ENCODE data around the gene FBXW8.

Gene FBXW8

DNA sequence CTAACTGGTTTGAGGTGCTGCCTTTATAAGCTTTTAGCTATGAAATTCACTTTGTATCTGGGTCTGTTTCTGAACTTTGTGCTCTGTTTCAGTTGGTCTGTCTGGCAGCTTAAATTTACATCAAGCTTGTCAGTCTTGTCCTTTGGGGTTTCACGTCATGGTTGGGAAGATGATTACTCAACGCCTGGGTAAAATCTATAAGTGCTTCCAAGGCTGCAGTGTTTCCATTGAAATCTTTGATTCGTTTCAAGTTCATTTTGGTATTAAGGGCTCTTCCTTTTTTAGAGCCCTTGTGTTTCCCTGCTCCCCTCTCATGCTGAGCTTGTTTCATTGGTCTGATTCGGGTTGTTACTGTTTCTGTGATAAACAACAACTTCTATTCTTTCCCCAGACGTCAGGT, 58.2 kb downstream of the FBXW8 start:
- Histone ChIP-seq H3K4me2 (ENCODE audit: low read length) (peak overlapping the region; percentile 46), H4K20me1 (ENCODE audit: control insufficient read depth, insufficient read depth, low read depth, low read length) (no peaks in the 10 kb centered on the region), H3K9me2 (replicated peaks; ENCODE audit: control insufficient read depth, low read length) (no peaks in the 10 kb centered on the region), H3K4me3 (ENCODE audit: low read length) (peak overlapping the region; percentile 7; the same call in 1 of the 2 replicates), H3K27ac (ENCODE audit: low read depth, low read length) (peak overlapping the region; percentile 33), H3K27me3 (ENCODE audit: control insufficient read depth, low read length) (no peaks in the 10 kb centered on the region), H3K79me2 (ENCODE audit: control insufficient read depth, low read length) (no peaks in the 10 kb centered on the region; the same call in 1 of the 2 replicates), H3K9me3 (ENCODE audit: control insufficient read depth, insufficient read depth, low read length) (no peaks in the 10 kb centered on the region), H3F3A (ENCODE audit: control insufficient read depth, insufficient read depth) (0 out of 2 replicates have a peak, but pooled peaks cover 4% of the 10 kb centered on the region), H3K4me1 (ENCODE audit: control insufficient read depth, low read length) (peaks cover 45% of the 10 kb centered on the region), H3K36me3 (ENCODE audit: control insufficient read depth, low read length) (peaks cover 51% of the 10 kb centered on the region)
- TF ChIP-seq, protein P1, sequence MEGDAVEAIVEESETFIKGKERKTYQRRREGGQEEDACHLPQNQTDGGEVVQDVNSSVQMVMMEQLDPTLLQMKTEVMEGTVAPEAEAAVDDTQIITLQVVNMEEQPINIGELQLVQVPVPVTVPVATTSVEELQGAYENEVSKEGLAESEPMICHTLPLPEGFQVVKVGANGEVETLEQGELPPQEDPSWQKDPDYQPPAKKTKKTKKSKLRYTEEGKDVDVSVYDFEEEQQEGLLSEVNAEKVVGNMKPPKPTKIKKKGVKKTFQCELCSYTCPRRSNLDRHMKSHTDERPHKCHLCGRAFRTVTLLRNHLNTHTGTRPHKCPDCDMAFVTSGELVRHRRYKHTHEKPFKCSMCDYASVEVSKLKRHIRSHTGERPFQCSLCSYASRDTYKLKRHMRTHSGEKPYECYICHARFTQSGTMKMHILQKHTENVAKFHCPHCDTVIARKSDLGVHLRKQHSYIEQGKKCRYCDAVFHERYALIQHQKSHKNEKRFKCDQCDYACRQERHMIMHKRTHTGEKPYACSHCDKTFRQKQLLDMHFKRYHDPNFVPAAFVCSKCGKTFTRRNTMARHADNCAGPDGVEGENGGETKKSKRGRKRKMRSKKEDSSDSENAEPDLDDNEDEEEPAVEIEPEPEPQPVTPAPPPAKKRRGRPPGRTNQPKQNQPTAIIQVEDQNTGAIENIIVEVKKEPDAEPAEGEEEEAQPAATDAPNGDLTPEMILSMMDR (IDR thresholded peaks at IDR 0.05; ENCODE audit: low read depth, low read length, poor library complexity, severe bottlenecking) = no peak
- TF ChIP-seq EZH2phosphoT487 (IDR thresholded peaks at IDR 0.05; ENCODE audit: borderline replicate concordance, low read length) = no peak

DNA sequence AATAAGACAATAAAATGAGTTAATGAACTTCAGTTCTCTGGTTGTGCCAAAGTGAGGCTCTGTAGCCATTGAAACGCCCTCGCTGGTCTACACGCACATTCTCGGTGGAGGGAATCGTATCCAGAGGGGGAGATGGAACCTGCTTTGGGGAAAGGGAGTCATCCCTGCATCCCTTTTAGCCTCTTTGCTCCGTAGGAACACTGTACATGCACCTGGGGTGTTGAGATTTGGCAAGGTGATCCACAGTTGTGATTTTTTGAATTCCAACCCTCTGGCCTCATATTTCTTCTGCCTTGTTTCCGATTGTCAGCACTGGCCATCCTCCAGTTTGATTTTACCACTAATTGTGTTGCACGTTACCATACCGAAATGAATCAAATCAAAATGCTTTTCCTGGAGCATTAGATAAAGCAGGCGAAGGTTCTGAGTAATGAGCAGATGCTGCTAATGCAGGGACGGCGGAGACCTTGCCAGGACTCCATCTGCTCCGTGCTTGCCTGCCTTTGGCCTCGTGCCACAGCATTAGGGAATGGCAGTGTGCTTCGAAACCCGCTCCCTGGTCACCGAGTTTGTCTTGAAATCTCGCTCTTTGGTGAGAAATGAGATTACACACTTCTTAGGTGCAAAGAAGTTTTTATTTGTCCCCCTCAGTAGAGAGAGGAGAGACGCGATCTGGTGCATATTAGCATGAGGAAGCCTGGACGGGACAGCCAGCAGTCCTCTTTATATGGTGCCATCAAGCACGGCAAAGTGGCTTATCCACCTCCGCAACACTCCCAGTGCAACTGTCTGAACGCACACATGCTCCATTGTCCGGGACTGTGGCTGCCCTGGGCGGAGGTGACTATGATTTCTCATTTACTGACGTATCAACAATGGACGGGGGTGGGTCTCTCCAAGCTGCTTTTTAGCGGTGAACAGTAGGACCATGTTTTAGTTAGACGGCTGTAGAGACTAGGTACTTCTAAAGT, 59.1 kb downstream of the FBXW8 start:
- H3K79me2 ChIP-seq (ENCODE audit: control insufficient read depth, low read length) = no peaks in the 10 kb centered on the region; the same call in 1 of the 2 replicates
- H3K27me3 ChIP-seq (ENCODE audit: control insufficient read depth, low read length) = no peaks in the 10 kb centered on the region
- H3K9me3 ChIP-seq (ENCODE audit: control insufficient read depth, insufficient read depth, low read length) = no peaks in the 10 kb centered on the region
- H3K27ac ChIP-seq (ENCODE audit: low read depth, low read length) = peak overlapping the region; percentile 53
- H3K9me2 ChIP-seq (replicated peaks; ENCODE audit: control insufficient read depth, low read length) = no peaks in the 10 kb centered on the region
- H3K4me2 ChIP-seq (ENCODE audit: low read length) = peak overlapping the region; percentile 46
- no peaks in the 10 kb centered on the region for H4K20me1 ChIP-seq (ENCODE audit: control insufficient read depth, insufficient read depth, low read depth, low read length)
- H3K4me3 ChIP-seq (ENCODE audit: low read length) = 0 out of 2 replicates have a peak overlapping the region, but pooled peaks have one; percentile 7
- H3K36me3 ChIP-seq (ENCODE audit: control insufficient read depth, low read length) = peaks cover 44% of the 10 kb centered on the region
- no peak for TF ChIP-seq EZH2phosphoT487 (IDR thresholded peaks at IDR 0.05; ENCODE audit: borderline replicate concordance, low read length)
- TF ChIP-seq, protein P1 (IDR thresholded peaks at IDR 0.05; ENCODE audit: low read depth, low read length, poor library complexity, severe bottlenecking) = no peak
- H3K4me1 ChIP-seq (ENCODE audit: control insufficient read depth, low read length) = peaks cover 46% of the 10 kb centered on the region
- 0 out of 2 replicates have a peak, but pooled peaks cover 4% of the 10 kb centered on the region for H3F3A ChIP-seq (ENCODE audit: control insufficient read depth, insufficient read depth)

DNA sequence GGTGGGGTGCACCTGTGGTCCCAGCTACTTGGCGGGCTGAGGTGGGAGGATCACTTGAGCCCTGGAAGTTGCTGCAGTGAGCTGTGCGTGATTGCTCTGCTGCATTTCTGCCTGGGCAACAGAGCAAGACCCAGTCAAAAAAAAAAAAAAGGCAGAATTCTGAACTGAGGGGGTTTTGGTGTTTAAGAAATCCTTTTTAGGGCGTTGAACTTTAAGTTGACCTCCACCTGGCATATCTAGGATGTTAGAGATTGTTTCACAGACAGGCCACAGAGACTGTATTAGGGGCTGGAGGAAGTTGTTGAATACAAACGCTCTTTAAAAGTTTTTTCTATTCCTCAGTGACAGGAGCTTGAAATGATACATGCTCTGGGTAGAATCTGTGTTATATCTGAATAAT, 60.5 kb downstream of the FBXW8 start:
- H3K9me3 ChIP-seq (ENCODE audit: control insufficient read depth, insufficient read depth, low read length) = no peaks in the 10 kb centered on the region
- H4K20me1 ChIP-seq (ENCODE audit: control insufficient read depth, insufficient read depth, low read depth, low read length) = no peaks in the 10 kb centered on the region
- peaks cover 36% of the 10 kb centered on the region for H3K36me3 ChIP-seq (ENCODE audit: control insufficient read depth, low read length)
- peak overlapping the region; percentile 47 for H3K4me2 ChIP-seq (ENCODE audit: low read length)
- no peaks in the 10 kb centered on the region; the same call in 1 of the 2 replicates for H3K79me2 ChIP-seq (ENCODE audit: control insufficient read depth, low read length)
- peak overlapping the region; percentile 53 for H3K27ac ChIP-seq (ENCODE audit: low read depth, low read length)
- no peaks in the 10 kb centered on the region for H3K27me3 ChIP-seq (ENCODE audit: control insufficient read depth, low read length)
- peak overlapping the region; percentile 29 for H3K4me3 ChIP-seq (ENCODE audit: low read length)
- no peaks in the 10 kb centered on the region for H3K9me2 ChIP-seq (replicated peaks; ENCODE audit: control insufficient read depth, low read length)
- TF ChIP-seq EZH2phosphoT487 (IDR thresholded peaks at IDR 0.05; ENCODE audit: borderline replicate concordance, low read length) = no peak
- TF ChIP-seq, protein P1 (IDR thresholded peaks at IDR 0.05; ENCODE audit: low read depth, low read length, poor library complexity, severe bottlenecking) = no peak
- H3F3A ChIP-seq (ENCODE audit: control insufficient read depth, insufficient read depth) = 0 out of 2 replicates have a peak, but pooled peaks cover 4% of the 10 kb centered on the region
- H3K4me1 ChIP-seq (ENCODE audit: control insufficient read depth, low read length) = peaks cover 59% of the 10 kb centered on the region
